H1 (cell line): ENCODE results near the gene C12orf56. TPM values are rescaled to one million over a fixed set of nuclear protein-coding genes. Genes with fewer than 3 reads are reported as not detected.

Experiments used
- CBX5 ChIP-seq: fragments of 300-800, 300-1000 bp; sonication (generic); IDR thresholded peaks from 2 replicates; pipeline ENCODE4 v1.7.1; 2016; ENCODE audit warnings: antibody characterized with exemption, low read length, low read depth
- CHD2 ChIP-seq: IDR thresholded peaks from 2 replicates; pipeline ENCODE4 v1.6.1; 2012; ENCODE audit warnings: low read length, improper control_type of control experiment
- CTBP2 ChIP-seq: IDR thresholded peaks from 2 replicates; pipeline ENCODE4 v1.7.0; 2011; ENCODE audit warnings: borderline replicate concordance, mild to moderate bottlenecking, moderate library complexity, mixed read lengths, low read length; ENCODE audit not compliant: insufficient read depth, insufficient read length
- EZH2 ChIP-seq: fragments of 200-600 bp; sonication (generic); IDR thresholded peaks from 2 replicates; pipeline ENCODE4 v1.7.1; 2012; ENCODE audit warnings: low read depth, mild to moderate bottlenecking, moderate library complexity, low read length, inconsistent platforms; ENCODE audit not compliant: severe bottlenecking
- POLR2AphosphoS5 ChIP-seq: IDR thresholded peaks from 2 replicates; pipeline ENCODE4 v1.6.1; 2011; ENCODE audit warnings: low read depth, low read length
- POU5F1 ChIP-seq: IDR thresholded peaks from 2 replicates; pipeline ENCODE4 v1.6.1; 2011; ENCODE audit warnings: low read depth, mild to moderate bottlenecking, low read length, moderate library complexity
- RBBP5 ChIP-seq: IDR thresholded peaks from 2 replicates; pipeline ENCODE4 v1.7.1; 2012; ENCODE audit warnings: low read depth, mild to moderate bottlenecking, inconsistent platforms, low read length, moderate library complexity, borderline replicate concordance
- SP1 ChIP-seq: IDR thresholded peaks from 2 replicates; pipeline ENCODE4 v1.6.1; 2011; ENCODE audit warnings: low read depth, low read length
- SRF ChIP-seq: IDR thresholded peaks from 2 replicates; pipeline ENCODE4 v1.6.1; 2011; ENCODE audit warnings: mild to moderate bottlenecking, low read depth, low read length, moderate library complexity
- TCF12 ChIP-seq: IDR thresholded peaks from 2 replicates; pipeline ENCODE4 v1.6.1; 2011; ENCODE audit warnings: low read depth, mild to moderate bottlenecking, low read length
- polyA plus RNA-seq, 7 experiments: library from polyadenylated mRNA; depleted of rRNA in 3 of 7; stranded (reverse) in 5 of 7; unstranded in 2 of 7; fragments of >200 nt in 5 of 7; fragments of 200-250 nt in 2 of 7; gene quantifications; 1 replicate in 5 of 7; 2 replicates in 1 of 7; 4 replicates in 1 of 7; pipeline versions ENCODE4 v1.2.1 to v1.2.3, GENCODE V29; 2011 to 2013; ENCODE audit warnings: missing spikeins in 2 of 7, mixed read lengths in 2 of 7
- total RNA-seq: library from RNA; stranded (reverse); fragmentation: NEBNext Ultra II Directional; extraction: Animal tissue kit (Norgen Biotek cat#: 25700); gene quantifications from 2 replicates; pipeline ENCODE4 v1.2.1, GENCODE V29; 2021
- TF ChIP-seq, protein P1 (sequence below): fragments of 300-600 bp; sonication (generic); IDR thresholded peaks from 2 replicates; pipeline ENCODE4 v1.7.1; 2012; ENCODE audit warnings: low read length, moderate library complexity, mild to moderate bottlenecking, inconsistent platforms; ENCODE audit not compliant: insufficient replicate concordance

C12orf56 gene
- total and polyA plus RNA-seq, 2 of the 8 experiments (the other 6 are each of a cell fraction or from before 2014, with no cell fraction given) = 1.1 to 2.9 TPM

DNA sequence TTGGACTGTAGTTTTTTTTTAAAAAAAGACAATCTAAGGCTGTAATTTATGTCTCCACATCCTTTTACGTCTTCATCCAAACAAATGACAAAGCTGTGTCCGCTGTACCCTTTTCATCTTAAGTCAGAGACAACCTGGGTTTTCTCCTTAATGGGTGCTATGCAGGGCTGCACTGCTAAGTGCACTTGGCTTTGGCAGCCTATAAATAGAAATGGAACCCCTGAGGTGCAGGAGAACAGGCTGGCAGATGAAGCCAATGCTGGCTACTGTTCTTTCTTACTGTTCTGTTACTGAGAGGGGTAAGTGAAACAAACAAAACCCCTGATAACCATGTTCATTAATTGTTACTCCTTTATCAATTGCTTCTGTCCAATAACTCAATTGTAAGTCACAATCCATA is 121.4 kb downstream of the C12orf56 start (continued):
- TF ChIP-seq, protein P1, sequence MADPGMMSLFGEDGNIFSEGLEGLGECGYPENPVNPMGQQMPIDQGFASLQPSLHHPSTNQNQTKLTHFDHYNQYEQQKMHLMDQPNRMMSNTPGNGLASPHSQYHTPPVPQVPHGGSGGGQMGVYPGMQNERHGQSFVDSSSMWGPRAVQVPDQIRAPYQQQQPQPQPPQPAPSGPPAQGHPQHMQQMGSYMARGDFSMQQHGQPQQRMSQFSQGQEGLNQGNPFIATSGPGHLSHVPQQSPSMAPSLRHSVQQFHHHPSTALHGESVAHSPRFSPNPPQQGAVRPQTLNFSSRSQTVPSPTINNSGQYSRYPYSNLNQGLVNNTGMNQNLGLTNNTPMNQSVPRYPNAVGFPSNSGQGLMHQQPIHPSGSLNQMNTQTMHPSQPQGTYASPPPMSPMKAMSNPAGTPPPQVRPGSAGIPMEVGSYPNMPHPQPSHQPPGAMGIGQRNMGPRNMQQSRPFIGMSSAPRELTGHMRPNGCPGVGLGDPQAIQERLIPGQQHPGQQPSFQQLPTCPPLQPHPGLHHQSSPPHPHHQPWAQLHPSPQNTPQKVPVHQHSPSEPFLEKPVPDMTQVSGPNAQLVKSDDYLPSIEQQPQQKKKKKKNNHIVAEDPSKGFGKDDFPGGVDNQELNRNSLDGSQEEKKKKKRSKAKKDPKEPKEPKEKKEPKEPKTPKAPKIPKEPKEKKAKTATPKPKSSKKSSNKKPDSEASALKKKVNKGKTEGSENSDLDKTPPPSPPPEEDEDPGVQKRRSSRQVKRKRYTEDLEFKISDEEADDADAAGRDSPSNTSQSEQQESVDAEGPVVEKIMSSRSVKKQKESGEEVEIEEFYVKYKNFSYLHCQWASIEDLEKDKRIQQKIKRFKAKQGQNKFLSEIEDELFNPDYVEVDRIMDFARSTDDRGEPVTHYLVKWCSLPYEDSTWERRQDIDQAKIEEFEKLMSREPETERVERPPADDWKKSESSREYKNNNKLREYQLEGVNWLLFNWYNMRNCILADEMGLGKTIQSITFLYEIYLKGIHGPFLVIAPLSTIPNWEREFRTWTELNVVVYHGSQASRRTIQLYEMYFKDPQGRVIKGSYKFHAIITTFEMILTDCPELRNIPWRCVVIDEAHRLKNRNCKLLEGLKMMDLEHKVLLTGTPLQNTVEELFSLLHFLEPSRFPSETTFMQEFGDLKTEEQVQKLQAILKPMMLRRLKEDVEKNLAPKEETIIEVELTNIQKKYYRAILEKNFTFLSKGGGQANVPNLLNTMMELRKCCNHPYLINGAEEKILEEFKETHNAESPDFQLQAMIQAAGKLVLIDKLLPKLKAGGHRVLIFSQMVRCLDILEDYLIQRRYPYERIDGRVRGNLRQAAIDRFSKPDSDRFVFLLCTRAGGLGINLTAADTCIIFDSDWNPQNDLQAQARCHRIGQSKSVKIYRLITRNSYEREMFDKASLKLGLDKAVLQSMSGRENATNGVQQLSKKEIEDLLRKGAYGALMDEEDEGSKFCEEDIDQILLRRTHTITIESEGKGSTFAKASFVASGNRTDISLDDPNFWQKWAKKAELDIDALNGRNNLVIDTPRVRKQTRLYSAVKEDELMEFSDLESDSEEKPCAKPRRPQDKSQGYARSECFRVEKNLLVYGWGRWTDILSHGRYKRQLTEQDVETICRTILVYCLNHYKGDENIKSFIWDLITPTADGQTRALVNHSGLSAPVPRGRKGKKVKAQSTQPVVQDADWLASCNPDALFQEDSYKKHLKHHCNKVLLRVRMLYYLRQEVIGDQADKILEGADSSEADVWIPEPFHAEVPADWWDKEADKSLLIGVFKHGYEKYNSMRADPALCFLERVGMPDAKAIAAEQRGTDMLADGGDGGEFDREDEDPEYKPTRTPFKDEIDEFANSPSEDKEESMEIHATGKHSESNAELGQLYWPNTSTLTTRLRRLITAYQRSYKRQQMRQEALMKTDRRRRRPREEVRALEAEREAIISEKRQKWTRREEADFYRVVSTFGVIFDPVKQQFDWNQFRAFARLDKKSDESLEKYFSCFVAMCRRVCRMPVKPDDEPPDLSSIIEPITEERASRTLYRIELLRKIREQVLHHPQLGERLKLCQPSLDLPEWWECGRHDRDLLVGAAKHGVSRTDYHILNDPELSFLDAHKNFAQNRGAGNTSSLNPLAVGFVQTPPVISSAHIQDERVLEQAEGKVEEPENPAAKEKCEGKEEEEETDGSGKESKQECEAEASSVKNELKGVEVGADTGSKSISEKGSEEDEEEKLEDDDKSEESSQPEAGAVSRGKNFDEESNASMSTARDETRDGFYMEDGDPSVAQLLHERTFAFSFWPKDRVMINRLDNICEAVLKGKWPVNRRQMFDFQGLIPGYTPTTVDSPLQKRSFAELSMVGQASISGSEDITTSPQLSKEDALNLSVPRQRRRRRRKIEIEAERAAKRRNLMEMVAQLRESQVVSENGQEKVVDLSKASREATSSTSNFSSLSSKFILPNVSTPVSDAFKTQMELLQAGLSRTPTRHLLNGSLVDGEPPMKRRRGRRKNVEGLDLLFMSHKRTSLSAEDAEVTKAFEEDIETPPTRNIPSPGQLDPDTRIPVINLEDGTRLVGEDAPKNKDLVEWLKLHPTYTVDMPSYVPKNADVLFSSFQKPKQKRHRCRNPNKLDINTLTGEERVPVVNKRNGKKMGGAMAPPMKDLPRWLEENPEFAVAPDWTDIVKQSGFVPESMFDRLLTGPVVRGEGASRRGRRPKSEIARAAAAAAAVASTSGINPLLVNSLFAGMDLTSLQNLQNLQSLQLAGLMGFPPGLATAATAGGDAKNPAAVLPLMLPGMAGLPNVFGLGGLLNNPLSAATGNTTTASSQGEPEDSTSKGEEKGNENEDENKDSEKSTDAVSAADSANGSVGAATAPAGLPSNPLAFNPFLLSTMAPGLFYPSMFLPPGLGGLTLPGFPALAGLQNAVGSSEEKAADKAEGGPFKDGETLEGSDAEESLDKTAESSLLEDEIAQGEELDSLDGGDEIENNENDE = no peak
- TF ChIP-seq CTBP2 (no peak), SRF (no peak), POLR2AphosphoS5 (no peak), SP1 (no peak), CBX5 (no peak), CHD2 (no peak), RBBP5 (no peak), POU5F1 (no peak), EZH2 (no peak), TCF12 (no peak)
